ENCODE results near the gene PPP3CA.

The PPP3CA gene

DNA sequence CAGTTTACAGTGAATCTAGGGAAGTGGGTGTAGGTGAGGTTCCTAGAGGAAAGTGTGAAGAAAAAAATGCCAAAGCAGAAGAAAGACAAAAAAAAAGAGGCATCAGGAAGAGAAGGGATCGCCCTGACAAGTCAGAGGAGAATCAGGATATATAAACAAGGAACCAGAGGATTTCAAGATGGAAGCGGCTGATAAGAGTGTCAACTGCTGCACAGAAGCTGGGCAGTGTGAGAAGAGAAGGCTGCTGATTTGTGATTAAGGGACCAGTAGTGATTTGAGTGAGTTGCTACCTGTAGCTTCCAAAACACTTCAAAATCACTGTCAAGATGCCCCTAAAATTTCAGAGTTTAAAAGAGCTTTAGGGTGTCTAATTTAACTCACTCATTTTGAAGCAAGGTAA, 258.2 kb downstream of the PPP3CA start:
- Histone ChIP-seq H3K4me3 (ENCODE audit: low read depth, low read length) (no peak overlapping the region), H4K12ac (ENCODE audit: low read depth, low read length) (no peak overlapping the region), H4K8ac (ENCODE audit: low read depth, low read length) (no peak overlapping the region), H2AFZ (ENCODE audit: insufficient read depth, low read length, poor library complexity) (no peak overlapping the region), H3K4ac (ENCODE audit: low read depth, low read length) (no peak overlapping the region), H3K27me3 (ENCODE audit: insufficient read depth, low read length) (no peaks in the 10 kb centered on the region), H3K9ac (ENCODE audit: low read length) (no peak overlapping the region), H3K18ac (ENCODE audit: low read length) (no peak overlapping the region), H3K4me1 (ENCODE audit: control insufficient read depth in 1 of 2, insufficient read depth in 2 of 2, low read length in 2 of 2) (no peaks in the 10 kb centered on the region), H4K91ac (ENCODE audit: low read depth, low read length) (no peak overlapping the region), H3K4me2 (ENCODE audit: low read length) (no peak overlapping the region), H3K79me2 (ENCODE audit: control insufficient read depth, insufficient read depth, low read length, poor library complexity) (no peaks in the 10 kb centered on the region), H2BK12ac (ENCODE audit: low read length) (no peak overlapping the region), H3K27ac (ENCODE audit: low read depth, low read length) (no peak overlapping the region), H3K23ac (ENCODE audit: low read length) (no peak overlapping the region), H3K9me3 (ENCODE audit: insufficient read depth, low read depth, low read length) (no peaks in the 10 kb centered on the region), H3K36me3 (ENCODE audit: control insufficient read depth in 1 of 2, insufficient read depth in 2 of 2, low read length in 2 of 2) (no peaks in the 10 kb centered on the region), H3K79me1 (ENCODE audit: low read length) (no peaks in the 10 kb centered on the region), H2AK5ac (ENCODE audit: low read length) (no peak overlapping the region), H2BK120ac (ENCODE audit: insufficient read depth, low read length, poor library complexity) (no peak overlapping the region), H2BK5ac (ENCODE audit: low read depth, low read length, poor library complexity) (no peak overlapping the region), H3K14ac (ENCODE audit: low read length) (no peak overlapping the region)
- WGBS (ENCODE audit: extremely low coverage, insufficient coverage, insufficient read length), result no CpG with 5 or more reads among the region's 2 CpGs
- peak in 1 of 2 donors; percentile 29 for DNase-seq

DNA sequence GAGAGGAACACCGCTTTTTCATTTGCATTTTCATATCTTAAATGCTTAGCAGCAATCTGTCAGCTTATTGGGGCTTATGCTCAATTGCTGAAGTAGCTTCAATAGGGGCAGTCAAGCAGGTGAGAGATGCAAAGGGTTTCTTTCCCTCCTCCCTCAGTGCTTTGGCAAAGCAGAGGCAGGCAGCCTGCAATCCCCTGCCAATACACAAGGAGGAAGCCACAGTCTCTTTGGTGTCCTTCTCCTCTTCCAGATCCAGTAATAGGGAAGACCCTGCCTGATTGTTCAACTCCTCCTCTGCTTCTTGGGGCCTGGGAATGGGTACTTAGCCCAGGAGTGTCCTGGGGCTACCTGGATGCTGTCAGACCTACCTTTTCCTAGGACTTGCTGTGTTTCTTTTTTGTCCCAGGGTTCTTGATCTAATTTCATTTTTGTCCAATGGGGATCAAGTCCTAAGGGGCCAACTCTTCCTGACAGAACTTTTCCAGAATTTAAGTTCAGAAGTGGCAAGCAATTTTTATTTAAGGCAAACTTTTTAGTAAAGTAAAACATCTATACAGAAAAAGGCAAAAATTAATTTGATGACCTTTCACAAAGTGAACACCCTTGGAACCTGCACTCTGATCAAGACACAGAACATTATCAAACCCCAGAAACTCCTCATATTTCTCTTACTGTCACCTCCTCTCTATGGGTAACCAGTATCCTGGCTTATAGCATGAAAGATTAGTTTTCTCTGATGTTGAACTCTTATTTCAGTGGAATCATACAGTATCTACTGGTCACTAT, 260.3 kb downstream of the PPP3CA start:
- no peak overlapping the region for H2BK5ac ChIP-seq (ENCODE audit: low read depth, low read length, poor library complexity)
- no peak overlapping the region for H3K27ac ChIP-seq (ENCODE audit: low read depth, low read length)
- no peak overlapping the region for H2BK12ac ChIP-seq (ENCODE audit: low read length)
- H3K14ac ChIP-seq (ENCODE audit: low read length), result no peak overlapping the region
- no CpG with 5 or more reads among the region's 1 CpG for WGBS (ENCODE audit: extremely low coverage, insufficient coverage, insufficient read length)
- H2AFZ ChIP-seq (ENCODE audit: insufficient read depth, low read length, poor library complexity), result no peak overlapping the region
- H2BK120ac ChIP-seq (ENCODE audit: insufficient read depth, low read length, poor library complexity), result no peak overlapping the region
- H2AK5ac ChIP-seq (ENCODE audit: low read length), result no peak overlapping the region
- no peak overlapping the region for H3K23ac ChIP-seq (ENCODE audit: low read length)
- DNase-seq, result no peak
- H4K91ac ChIP-seq (ENCODE audit: low read depth, low read length), result no peak overlapping the region
- H3K9me3 ChIP-seq (ENCODE audit: insufficient read depth, low read depth, low read length), result no peaks in the 10 kb centered on the region
- H4K8ac ChIP-seq (ENCODE audit: low read depth, low read length), result no peak overlapping the region
- H3K4me2 ChIP-seq (ENCODE audit: low read length), result no peak overlapping the region
- H3K4ac ChIP-seq (ENCODE audit: low read depth, low read length), result no peak overlapping the region
- H3K9ac ChIP-seq (ENCODE audit: low read length), result no peak overlapping the region
- no peaks in the 10 kb centered on the region for H3K79me1 ChIP-seq (ENCODE audit: low read length)
- H3K4me1 ChIP-seq (ENCODE audit: control insufficient read depth in 1 of 2, insufficient read depth in 2 of 2, low read length in 2 of 2), result no peaks in the 10 kb centered on the region
- no peak overlapping the region for H3K4me3 ChIP-seq (ENCODE audit: low read depth, low read length)
- H3K18ac ChIP-seq (ENCODE audit: low read length), result no peak overlapping the region
- H3K36me3 ChIP-seq (ENCODE audit: control insufficient read depth in 1 of 2, insufficient read depth in 2 of 2, low read length in 2 of 2), result no peaks in the 10 kb centered on the region
- no peak overlapping the region for H4K12ac ChIP-seq (ENCODE audit: low read depth, low read length)
- no peaks in the 10 kb centered on the region for H3K27me3 ChIP-seq (ENCODE audit: insufficient read depth, low read length)
- H3K79me2 ChIP-seq (ENCODE audit: control insufficient read depth, insufficient read depth, low read length, poor library complexity), result no peaks in the 10 kb centered on the region

DNA sequence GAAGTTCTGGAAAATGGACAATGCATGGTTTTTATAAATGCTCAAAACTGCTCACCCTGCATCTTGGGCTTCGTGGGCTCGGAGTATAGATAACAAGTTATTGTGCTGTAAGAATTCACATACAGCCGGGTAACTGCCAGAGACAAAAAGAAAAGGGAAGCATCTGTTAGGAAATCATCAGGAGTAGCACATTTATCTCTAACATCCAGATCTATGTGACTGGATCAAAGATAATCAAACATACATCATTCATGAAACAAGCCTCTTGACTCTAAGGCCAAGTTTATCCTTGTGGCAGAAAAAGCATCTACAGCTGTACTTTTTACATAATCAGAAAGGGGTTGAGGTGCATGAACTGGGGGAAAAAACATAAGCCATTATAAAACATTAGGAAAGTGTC, 264.2 kb downstream of the PPP3CA start:
- Histone ChIP-seq H3K4me3 (ENCODE audit: low read depth, low read length) (no peak overlapping the region), H3K79me2 (ENCODE audit: control insufficient read depth, insufficient read depth, low read length, poor library complexity) (no peaks in the 10 kb centered on the region), H3K14ac (ENCODE audit: low read length) (no peak overlapping the region), H2BK120ac (ENCODE audit: insufficient read depth, low read length, poor library complexity) (no peak overlapping the region), H2AK5ac (ENCODE audit: low read length) (no peak overlapping the region), H2BK5ac (ENCODE audit: low read depth, low read length, poor library complexity) (no peak overlapping the region), H4K12ac (ENCODE audit: low read depth, low read length) (no peak overlapping the region), H2AFZ (ENCODE audit: insufficient read depth, low read length, poor library complexity) (no peak overlapping the region), H2BK12ac (ENCODE audit: low read length) (no peak overlapping the region), H3K23ac (ENCODE audit: low read length) (no peak overlapping the region), H4K8ac (ENCODE audit: low read depth, low read length) (no peak overlapping the region), H3K27me3 (ENCODE audit: insufficient read depth, low read length) (no peaks in the 10 kb centered on the region), H3K27ac (ENCODE audit: low read depth, low read length) (no peak overlapping the region), H3K9me3 (ENCODE audit: insufficient read depth, low read depth, low read length) (no peaks in the 10 kb centered on the region), H3K4me1 (ENCODE audit: control insufficient read depth in 1 of 2, insufficient read depth in 2 of 2, low read length in 2 of 2) (no peaks in the 10 kb centered on the region), H3K79me1 (ENCODE audit: low read length) (no peaks in the 10 kb centered on the region), H3K18ac (ENCODE audit: low read length) (no peak overlapping the region), H4K91ac (ENCODE audit: low read depth, low read length) (no peak overlapping the region), H3K4ac (ENCODE audit: low read depth, low read length) (no peak overlapping the region), H3K9ac (ENCODE audit: low read length) (no peak overlapping the region), H3K4me2 (ENCODE audit: low read length) (no peak overlapping the region), H3K36me3 (ENCODE audit: control insufficient read depth in 1 of 2, insufficient read depth in 2 of 2, low read length in 2 of 2) (no peaks in the 10 kb centered on the region)
- DNase-seq, result no peak
- WGBS (ENCODE audit: extremely low coverage, insufficient coverage, insufficient read length), result no CpG with 5 or more reads among the region's 3 CpGs

DNA sequence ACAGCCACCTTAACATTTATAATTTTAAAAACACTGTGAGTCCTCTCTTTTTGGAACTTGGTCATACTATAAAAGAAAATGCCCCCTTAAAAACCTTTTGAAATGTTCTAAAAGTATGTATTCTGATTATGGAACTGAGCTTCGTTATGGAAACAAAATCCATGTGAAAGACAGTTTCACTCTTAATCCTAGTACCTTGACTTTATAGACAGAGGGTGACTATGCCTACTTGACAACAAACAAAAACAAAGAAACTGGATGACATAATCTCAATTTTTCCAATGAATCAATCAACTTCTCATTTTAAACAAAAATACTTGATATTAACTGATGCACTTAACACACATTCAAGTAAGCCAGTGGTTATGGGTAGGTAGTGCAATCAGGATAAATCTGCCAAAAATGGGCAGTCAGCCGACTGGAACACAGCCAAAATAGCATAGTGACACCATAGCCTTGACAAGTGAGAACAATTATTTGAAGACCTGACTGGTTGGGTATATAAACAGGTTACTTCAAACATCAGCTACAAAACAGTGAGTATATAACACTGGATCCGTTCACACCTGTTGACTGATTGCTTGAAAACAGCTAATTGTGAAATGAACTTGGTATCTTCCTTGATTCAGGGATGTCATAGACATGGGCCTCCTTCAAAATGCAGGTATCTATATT, 265.5 kb downstream of the PPP3CA start:
- no peak overlapping the region for H4K12ac ChIP-seq (ENCODE audit: low read depth, low read length)
- no peak overlapping the region for H3K27ac ChIP-seq (ENCODE audit: low read depth, low read length)
- no CpG with 5 or more reads among the region's 3 CpGs for whole genome bisulfite sequencing (ENCODE audit: extremely low coverage, insufficient coverage, insufficient read length)
- no peak overlapping the region for H2BK12ac ChIP-seq (ENCODE audit: low read length)
- no peak overlapping the region for H3K18ac ChIP-seq (ENCODE audit: low read length)
- H3K9ac ChIP-seq (ENCODE audit: low read length), result no peak overlapping the region
- H4K8ac ChIP-seq (ENCODE audit: low read depth, low read length), result no peak overlapping the region
- H3K27me3 ChIP-seq (ENCODE audit: insufficient read depth, low read length), result no peaks in the 10 kb centered on the region
- no peak overlapping the region for H3K4me3 ChIP-seq (ENCODE audit: low read depth, low read length)
- H2AK5ac ChIP-seq (ENCODE audit: low read length), result no peak overlapping the region
- H2BK120ac ChIP-seq (ENCODE audit: insufficient read depth, low read length, poor library complexity), result no peak overlapping the region
- H2BK5ac ChIP-seq (ENCODE audit: low read depth, low read length, poor library complexity), result no peak overlapping the region
- no peak overlapping the region for H3K14ac ChIP-seq (ENCODE audit: low read length)
- H3K9me3 ChIP-seq (ENCODE audit: insufficient read depth, low read depth, low read length), result no peaks in the 10 kb centered on the region
- H3K4me1 ChIP-seq (ENCODE audit: control insufficient read depth in 1 of 2, insufficient read depth in 2 of 2, low read length in 2 of 2), result no peaks in the 10 kb centered on the region
- H3K4ac ChIP-seq (ENCODE audit: low read depth, low read length), result no peak overlapping the region
- H3K79me1 ChIP-seq (ENCODE audit: low read length), result no peaks in the 10 kb centered on the region
- H3K4me2 ChIP-seq (ENCODE audit: low read length), result no peak overlapping the region
- no peaks in the 10 kb centered on the region for H3K36me3 ChIP-seq (ENCODE audit: control insufficient read depth in 1 of 2, insufficient read depth in 2 of 2, low read length in 2 of 2)
- H3K23ac ChIP-seq (ENCODE audit: low read length), result no peak overlapping the region
- H3K79me2 ChIP-seq (ENCODE audit: control insufficient read depth, insufficient read depth, low read length, poor library complexity), result no peaks in the 10 kb centered on the region
- H4K91ac ChIP-seq (ENCODE audit: low read depth, low read length), result no peak overlapping the region
- H2AFZ ChIP-seq (ENCODE audit: insufficient read depth, low read length, poor library complexity), result no peak overlapping the region
- DNase-seq, result no peak
